ENCODE results near the gene DNASE1L3.

DNA sequence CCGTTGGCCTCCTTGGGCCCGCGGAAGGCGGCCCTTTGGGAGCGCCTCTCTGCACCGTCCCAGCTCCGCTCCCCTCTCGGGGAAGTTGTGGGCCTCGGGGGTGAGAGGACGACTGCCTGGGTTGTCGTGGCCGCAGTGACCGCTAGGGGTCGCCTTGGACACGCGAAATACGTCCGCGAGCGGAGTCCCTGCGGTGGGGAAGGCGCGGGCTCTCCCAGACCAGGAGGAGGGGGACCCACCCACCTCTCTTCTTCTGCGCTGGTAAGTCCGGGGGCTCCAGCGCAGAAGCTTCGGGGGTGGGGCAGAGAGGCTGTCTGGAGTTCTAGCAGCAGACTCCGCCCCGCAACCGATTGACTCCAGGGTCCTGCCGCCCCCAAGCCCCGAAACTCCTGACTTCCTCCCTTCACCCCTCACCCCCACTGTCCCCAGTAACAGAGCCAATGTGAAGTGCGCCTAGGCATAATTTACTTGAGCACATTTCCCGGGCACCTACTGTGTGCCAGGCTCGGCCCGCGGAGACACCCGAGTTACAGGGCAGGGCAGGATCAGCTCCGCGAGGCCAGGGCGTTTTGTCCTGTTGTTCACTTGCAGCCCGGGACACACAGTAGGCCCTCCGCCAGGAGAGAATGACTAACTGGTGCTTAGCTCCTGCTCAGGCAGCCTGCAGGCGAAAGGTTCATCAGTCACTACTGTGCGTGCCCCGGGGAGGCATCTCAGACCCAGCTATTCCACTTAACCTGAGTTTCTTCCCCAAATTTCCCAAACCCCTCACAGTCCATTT, 32.8 kb downstream of the DNASE1L3 start:
- TF ChIP-seq, protein P1, sequence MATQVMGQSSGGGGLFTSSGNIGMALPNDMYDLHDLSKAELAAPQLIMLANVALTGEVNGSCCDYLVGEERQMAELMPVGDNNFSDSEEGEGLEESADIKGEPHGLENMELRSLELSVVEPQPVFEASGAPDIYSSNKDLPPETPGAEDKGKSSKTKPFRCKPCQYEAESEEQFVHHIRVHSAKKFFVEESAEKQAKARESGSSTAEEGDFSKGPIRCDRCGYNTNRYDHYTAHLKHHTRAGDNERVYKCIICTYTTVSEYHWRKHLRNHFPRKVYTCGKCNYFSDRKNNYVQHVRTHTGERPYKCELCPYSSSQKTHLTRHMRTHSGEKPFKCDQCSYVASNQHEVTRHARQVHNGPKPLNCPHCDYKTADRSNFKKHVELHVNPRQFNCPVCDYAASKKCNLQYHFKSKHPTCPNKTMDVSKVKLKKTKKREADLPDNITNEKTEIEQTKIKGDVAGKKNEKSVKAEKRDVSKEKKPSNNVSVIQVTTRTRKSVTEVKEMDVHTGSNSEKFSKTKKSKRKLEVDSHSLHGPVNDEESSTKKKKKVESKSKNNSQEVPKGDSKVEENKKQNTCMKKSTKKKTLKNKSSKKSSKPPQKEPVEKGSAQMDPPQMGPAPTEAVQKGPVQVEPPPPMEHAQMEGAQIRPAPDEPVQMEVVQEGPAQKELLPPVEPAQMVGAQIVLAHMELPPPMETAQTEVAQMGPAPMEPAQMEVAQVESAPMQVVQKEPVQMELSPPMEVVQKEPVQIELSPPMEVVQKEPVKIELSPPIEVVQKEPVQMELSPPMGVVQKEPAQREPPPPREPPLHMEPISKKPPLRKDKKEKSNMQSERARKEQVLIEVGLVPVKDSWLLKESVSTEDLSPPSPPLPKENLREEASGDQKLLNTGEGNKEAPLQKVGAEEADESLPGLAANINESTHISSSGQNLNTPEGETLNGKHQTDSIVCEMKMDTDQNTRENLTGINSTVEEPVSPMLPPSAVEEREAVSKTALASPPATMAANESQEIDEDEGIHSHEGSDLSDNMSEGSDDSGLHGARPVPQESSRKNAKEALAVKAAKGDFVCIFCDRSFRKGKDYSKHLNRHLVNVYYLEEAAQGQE (IDR thresholded peaks at IDR 0.05; ENCODE audit: insufficient read depth in 1 of 2, low read depth in 2 of 2, low read length in 2 of 2), result no peak
- TF ChIP-seq POLR2AphosphoS5 (IDR thresholded peaks at IDR 0.05; ENCODE audit: low read depth, low read length), result no peak
- no peak for TF ChIP-seq TAF1 (IDR thresholded peaks at IDR 0.05; ENCODE audit: borderline replicate concordance, insufficient read depth, low read length)
- no peak for TF ChIP-seq SIN3A (IDR thresholded peaks at IDR 0.05; ENCODE audit: borderline replicate concordance, insufficient read depth, low read length)
